GM12874 (cell line): ENCODE measurements around the gene TNNT1.

Source experiments
- TF ChIP-seq, protein P1 (sequence below): IDR thresholded peaks from 2 replicates; pipeline ENCODE4 v1.5.1; 2011; ENCODE audit warnings: low read depth, mild to moderate bottlenecking, control low read depth, low read length, moderate library complexity; ENCODE audit not compliant: insufficient read depth

Gene TNNT1

GRCh38 chr19:55132453-55133129, 16.4 kb downstream of the TNNT1 start:
- TF ChIP-seq, protein P1, sequence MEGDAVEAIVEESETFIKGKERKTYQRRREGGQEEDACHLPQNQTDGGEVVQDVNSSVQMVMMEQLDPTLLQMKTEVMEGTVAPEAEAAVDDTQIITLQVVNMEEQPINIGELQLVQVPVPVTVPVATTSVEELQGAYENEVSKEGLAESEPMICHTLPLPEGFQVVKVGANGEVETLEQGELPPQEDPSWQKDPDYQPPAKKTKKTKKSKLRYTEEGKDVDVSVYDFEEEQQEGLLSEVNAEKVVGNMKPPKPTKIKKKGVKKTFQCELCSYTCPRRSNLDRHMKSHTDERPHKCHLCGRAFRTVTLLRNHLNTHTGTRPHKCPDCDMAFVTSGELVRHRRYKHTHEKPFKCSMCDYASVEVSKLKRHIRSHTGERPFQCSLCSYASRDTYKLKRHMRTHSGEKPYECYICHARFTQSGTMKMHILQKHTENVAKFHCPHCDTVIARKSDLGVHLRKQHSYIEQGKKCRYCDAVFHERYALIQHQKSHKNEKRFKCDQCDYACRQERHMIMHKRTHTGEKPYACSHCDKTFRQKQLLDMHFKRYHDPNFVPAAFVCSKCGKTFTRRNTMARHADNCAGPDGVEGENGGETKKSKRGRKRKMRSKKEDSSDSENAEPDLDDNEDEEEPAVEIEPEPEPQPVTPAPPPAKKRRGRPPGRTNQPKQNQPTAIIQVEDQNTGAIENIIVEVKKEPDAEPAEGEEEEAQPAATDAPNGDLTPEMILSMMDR = peak; percentile 39; the same call in 1 of the 2 replicates

- TF ChIP-seq, protein P1 = no peak
Measured at GRCh38 chr19:55131421-55131820, 17.6 kb downstream of the TNNT1 start.

GRCh38 chr19:55119053-55119452, 30.0 kb downstream of the TNNT1 start:
- TF ChIP-seq, protein P1 = no peak

DNA sequence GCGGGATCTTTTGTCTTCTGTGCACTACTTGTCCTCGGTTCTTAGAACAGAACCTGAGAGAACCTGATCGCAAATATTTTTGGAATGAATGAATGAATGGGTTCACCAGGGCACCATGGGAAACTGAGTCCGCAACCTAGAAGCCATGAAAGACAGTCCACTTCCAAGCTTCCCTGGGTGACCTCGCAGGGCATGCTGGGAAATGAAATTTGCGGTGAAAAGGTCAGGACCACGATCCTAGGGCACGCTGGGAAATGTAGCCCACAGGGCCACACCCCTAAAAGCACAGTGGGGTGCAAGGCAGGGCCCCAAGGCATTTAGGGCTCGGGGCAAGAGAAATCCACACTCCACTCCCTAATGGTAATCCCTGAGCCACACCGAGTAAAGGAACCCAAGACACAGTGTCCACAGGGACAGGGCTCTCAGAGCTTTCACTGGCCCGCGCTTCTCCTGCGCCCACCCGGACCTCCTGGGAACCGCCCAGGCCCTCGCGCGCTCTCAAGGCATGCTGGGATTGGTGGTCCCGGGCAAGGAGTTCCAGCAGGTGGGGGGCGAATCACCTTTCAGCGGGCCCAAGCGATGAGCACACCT, 30.5 kb downstream of the TNNT1 start:
- TF ChIP-seq, protein P1 = no peak

- TF ChIP-seq, protein P1 = no peak
Measured at GRCh38 chr19:55117663-55118391, 31.2 kb downstream of the TNNT1 start.

DNA sequence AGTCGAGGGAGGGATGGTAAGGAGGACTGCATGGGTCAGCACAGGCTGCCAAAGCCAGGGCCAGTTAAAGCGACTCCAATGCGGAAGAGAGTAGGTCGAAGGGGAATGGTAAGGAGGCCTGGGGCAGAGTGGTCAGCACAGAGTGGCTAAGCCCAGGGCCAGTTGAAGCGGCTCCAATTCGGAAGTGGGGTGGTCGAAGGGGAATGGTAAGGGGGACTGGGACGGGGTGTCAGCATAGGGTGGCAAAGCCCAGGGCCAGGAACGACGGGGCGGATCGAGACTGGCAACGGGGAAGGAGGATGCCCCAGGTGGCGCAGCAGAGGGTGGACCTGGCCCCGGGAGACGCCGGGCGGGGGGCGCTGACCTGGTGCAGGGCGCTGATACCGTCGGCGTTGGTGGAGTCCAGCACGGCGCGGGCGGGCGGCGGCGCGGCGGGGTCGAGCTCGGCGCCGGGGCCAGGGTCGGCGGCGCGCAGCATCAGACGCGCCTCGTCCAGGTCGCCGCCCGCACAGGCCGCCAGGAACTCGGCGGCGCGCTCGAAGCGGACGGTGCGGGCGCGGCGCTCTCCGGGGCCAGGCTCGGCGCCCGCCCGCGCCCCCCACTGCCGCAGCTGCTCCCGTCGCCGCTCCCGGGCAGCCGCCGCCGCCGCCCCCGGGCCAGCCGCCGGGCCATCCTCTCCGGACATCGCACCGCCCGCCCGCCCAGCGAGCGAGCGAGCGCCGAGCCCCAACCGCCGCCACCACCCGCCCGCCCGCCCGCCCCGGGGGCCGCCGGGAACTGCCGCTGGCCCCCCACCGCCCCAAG, 31.9 kb downstream of the TNNT1 start, which contains the start of gene PPP1R12C:
TSS of gene PPP1R12C (minus strand) at position 779 of the 804 bp plus-strand sequence. CDS start at position 685, 94 bp downstream.
- TF ChIP-seq, protein P1 = no peak
